ENCODE data around the gene VWDE.

The VWDE gene

DNA sequence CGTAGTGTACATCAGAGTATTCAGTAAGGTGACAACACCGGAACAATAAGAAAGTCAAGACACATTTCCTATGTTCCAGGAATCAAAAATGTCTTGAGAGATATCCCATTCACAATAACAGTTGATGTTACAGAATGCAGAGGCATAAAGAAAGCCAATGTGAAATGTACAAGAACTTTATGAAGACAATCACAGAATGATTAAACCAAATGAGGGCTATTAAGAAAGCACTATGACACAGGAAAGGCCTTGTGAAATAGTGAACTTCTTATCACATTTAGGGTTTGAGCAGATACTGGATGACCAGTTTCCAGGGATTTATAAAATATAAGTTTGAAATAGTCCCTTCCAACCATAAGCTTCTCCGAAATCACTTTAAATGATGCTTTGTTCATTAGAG is 52.7 kb downstream of the VWDE start:
- peaks cover 5% of the 10 kb centered on the region for H3K9me3 ChIP-seq (ENCODE audit: control insufficient read depth, low read length)
- H3K4me3 ChIP-seq (ENCODE audit: low read depth, low read length) = no peak overlapping the region
- no peaks in the 10 kb centered on the region for H3K27me3 ChIP-seq (ENCODE audit: control insufficient read depth, insufficient read depth, low read length)
- TF ChIP-seq, protein P1, sequence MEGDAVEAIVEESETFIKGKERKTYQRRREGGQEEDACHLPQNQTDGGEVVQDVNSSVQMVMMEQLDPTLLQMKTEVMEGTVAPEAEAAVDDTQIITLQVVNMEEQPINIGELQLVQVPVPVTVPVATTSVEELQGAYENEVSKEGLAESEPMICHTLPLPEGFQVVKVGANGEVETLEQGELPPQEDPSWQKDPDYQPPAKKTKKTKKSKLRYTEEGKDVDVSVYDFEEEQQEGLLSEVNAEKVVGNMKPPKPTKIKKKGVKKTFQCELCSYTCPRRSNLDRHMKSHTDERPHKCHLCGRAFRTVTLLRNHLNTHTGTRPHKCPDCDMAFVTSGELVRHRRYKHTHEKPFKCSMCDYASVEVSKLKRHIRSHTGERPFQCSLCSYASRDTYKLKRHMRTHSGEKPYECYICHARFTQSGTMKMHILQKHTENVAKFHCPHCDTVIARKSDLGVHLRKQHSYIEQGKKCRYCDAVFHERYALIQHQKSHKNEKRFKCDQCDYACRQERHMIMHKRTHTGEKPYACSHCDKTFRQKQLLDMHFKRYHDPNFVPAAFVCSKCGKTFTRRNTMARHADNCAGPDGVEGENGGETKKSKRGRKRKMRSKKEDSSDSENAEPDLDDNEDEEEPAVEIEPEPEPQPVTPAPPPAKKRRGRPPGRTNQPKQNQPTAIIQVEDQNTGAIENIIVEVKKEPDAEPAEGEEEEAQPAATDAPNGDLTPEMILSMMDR (IDR thresholded peaks at IDR 0.05) = no peak
- H3K4me1 ChIP-seq = no peaks in the 10 kb centered on the region
- no peaks in the 10 kb centered on the region for H3K79me2 ChIP-seq
- no peaks in the 10 kb centered on the region for H3K36me3 ChIP-seq (ENCODE audit: control insufficient read depth, insufficient read depth, low read length)
- no peak overlapping the region for H3K27ac ChIP-seq
- H3K9ac ChIP-seq = no peak overlapping the region
- no peak overlapping the region for H3K4me2 ChIP-seq (ENCODE audit: low read length)
- no peak overlapping the region for H2AFZ ChIP-seq

DNA sequence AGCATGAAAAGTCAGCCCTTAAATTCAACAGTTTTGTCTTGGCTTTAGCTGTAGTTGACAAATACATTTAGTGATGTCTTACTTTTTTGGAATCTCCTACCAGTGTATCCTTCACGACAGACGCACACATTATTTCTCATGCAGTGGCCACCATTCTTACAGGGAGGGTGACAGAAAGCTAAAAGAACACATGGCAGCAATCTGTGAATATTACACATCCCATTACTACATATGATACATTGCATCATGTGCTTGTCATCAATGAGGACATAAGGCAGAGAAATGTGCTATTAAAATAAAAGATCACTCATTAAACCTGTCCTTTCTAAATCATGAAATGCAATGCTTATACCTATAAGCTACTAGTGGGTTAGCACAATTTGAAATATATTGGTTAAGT is 66.6 kb downstream of the VWDE start:
- no peak overlapping the region for H3K27ac ChIP-seq
- H3K9ac ChIP-seq = no peak overlapping the region
- H3K27me3 ChIP-seq (ENCODE audit: control insufficient read depth, insufficient read depth, low read length) = no peaks in the 10 kb centered on the region
- H3K9me3 ChIP-seq (ENCODE audit: control insufficient read depth, low read length) = no peaks in the 10 kb centered on the region
- H3K79me2 ChIP-seq = no peaks in the 10 kb centered on the region
- H3K4me2 ChIP-seq (ENCODE audit: low read length) = no peak overlapping the region
- TF ChIP-seq, protein P1 (IDR thresholded peaks at IDR 0.05) = no peak
- no peaks in the 10 kb centered on the region for H3K36me3 ChIP-seq (ENCODE audit: control insufficient read depth, insufficient read depth, low read length)
- no peak overlapping the region for H2AFZ ChIP-seq
- no peaks in the 10 kb centered on the region for H3K4me1 ChIP-seq
- no peak overlapping the region for H3K4me3 ChIP-seq (ENCODE audit: low read depth, low read length)

DNA sequence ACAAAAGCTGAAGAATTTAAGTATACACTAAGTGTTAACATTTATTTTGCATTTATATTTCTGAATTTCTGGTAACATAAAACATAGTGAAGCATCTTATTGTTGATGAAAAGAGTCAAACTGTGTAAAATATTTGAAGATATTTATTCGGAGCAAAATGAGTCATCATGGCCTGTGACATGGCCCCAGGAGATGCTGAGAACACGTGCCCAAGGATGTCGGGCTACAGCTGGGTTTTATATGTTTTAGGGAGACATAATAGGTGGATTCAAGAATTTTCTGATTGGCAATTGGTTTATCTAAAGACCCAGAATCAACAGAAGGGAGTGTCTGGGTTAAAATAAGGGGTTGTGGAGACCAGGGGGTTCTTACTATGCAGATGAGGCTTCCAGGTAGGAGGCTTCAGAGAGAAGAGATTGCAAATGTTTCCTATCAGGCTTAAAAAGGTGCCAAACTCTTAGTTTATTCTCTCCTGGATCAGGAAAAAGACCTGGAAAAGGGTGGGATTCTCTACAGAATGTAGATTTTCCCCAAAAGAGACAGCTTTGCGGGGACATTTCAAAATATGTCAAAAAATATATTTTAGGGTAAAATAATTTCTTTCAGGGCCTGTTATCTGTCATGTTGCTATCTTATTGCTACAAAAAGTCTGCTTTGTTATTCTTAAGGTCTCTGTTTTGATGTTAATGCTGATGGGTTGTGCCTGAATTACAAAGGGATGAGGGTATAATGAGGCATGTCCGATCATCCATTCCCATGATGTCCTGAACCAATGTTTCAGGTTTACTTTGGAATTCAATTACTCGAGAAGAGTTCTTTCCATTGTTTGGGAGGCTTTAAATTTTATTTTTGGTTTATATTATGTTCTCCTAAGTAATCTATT is 74.5 kb downstream of the VWDE start:
- no peak overlapping the region for H2AFZ ChIP-seq
- H3K4me3 ChIP-seq (ENCODE audit: low read depth, low read length) = no peak overlapping the region
- H3K4me2 ChIP-seq (ENCODE audit: low read length) = no peak overlapping the region
- no peaks in the 10 kb centered on the region for H3K9me3 ChIP-seq (ENCODE audit: control insufficient read depth, low read length)
- no peaks in the 10 kb centered on the region for H3K4me1 ChIP-seq
- TF ChIP-seq, protein P1 (IDR thresholded peaks at IDR 0.05) = no peak
- no peaks in the 10 kb centered on the region for H3K36me3 ChIP-seq (ENCODE audit: control insufficient read depth, insufficient read depth, low read length)
- H3K79me2 ChIP-seq = no peaks in the 10 kb centered on the region
- H3K27ac ChIP-seq = no peak overlapping the region
- H3K9ac ChIP-seq = no peak overlapping the region
- H3K27me3 ChIP-seq (ENCODE audit: control insufficient read depth, insufficient read depth, low read length) = no peaks in the 10 kb centered on the region

DNA sequence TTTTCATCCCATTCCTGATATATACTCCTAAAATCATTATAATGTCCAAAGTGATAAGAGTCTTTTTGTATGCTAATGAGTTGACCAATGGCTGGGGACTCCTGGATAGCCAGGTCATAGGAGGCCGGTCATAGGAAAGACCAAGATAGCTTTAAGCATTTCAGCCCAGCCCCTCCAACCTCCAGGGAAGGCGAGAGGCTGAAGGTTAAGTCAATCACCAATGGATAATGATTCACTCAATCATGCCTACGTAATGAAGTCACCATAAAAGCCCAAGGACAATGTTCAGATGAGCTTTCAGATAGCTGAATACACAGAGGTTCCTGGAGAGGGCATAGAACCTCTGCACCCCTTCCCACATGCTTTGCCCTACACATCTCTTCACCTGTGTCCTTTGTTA is 75.7 kb downstream of the VWDE start:
- no peak overlapping the region for H3K27ac ChIP-seq

More for the DNA sequence above, 75.7 kb downstream of the VWDE start:
- Histone ChIP-seq H3K79me2 (no peaks in the 10 kb centered on the region), H3K4me2 (ENCODE audit: low read length) (no peak overlapping the region), H3K9ac (no peak overlapping the region), H2AFZ (no peak overlapping the region), H3K9me3 (ENCODE audit: control insufficient read depth, low read length) (no peaks in the 10 kb centered on the region), H3K36me3 (ENCODE audit: control insufficient read depth, insufficient read depth, low read length) (no peaks in the 10 kb centered on the region), H3K4me3 (ENCODE audit: low read depth, low read length) (no peak overlapping the region), H3K4me1 (no peaks in the 10 kb centered on the region), H3K27me3 (ENCODE audit: control insufficient read depth, insufficient read depth, low read length) (no peaks in the 10 kb centered on the region)
- TF ChIP-seq, protein P1 (IDR thresholded peaks at IDR 0.05) = no peak

All from parathyroid adenoma (tissue), 2 donors.